BLaER1 (cell line): ENCODE data around the gene KAZN.

Experiments
- H3K27ac ChIP-seq: shearing (Covaris generic); formaldehyde crosslinking; 2 replicates; pipeline ENCODE4 v1.8.1; 2022
- H3K27me3 ChIP-seq: shearing (Covaris generic); formaldehyde crosslinking; 2 replicates; pipeline ENCODE4 v1.8.1; 2022
- H3K36me3 ChIP-seq: shearing (Covaris generic); formaldehyde crosslinking; 2 replicates; pipeline ENCODE4 v1.8.1; 2022
- H3K4me1 ChIP-seq: shearing (Covaris generic); formaldehyde crosslinking; 2 replicates; pipeline ENCODE4 v1.8.1; 2022
- H3K4me2 ChIP-seq: shearing (Covaris generic); formaldehyde crosslinking; 2 replicates; pipeline ENCODE4 v1.8.1; 2022
- H3K4me3 ChIP-seq: shearing (Covaris generic); formaldehyde crosslinking; 2 replicates; pipeline ENCODE4 v1.8.1; 2022
- H3K9ac ChIP-seq: shearing (Covaris generic); formaldehyde crosslinking; 2 replicates; pipeline ENCODE4 v1.8.1; 2022
- H3K9me3 ChIP-seq: shearing (Covaris generic); formaldehyde crosslinking; 2 replicates; pipeline ENCODE4 v1.8.1; 2022
- H4K20me1 ChIP-seq: shearing (Covaris generic); formaldehyde crosslinking; 2 replicates; pipeline ENCODE4 v1.8.1; 2022
- Cebpa-rat ChIP-seq: shearing (Covaris generic); IDR thresholded peaks from 2 replicates; pipeline ENCODE4 v1.8.1; 2022

The KAZN gene

DNA sequence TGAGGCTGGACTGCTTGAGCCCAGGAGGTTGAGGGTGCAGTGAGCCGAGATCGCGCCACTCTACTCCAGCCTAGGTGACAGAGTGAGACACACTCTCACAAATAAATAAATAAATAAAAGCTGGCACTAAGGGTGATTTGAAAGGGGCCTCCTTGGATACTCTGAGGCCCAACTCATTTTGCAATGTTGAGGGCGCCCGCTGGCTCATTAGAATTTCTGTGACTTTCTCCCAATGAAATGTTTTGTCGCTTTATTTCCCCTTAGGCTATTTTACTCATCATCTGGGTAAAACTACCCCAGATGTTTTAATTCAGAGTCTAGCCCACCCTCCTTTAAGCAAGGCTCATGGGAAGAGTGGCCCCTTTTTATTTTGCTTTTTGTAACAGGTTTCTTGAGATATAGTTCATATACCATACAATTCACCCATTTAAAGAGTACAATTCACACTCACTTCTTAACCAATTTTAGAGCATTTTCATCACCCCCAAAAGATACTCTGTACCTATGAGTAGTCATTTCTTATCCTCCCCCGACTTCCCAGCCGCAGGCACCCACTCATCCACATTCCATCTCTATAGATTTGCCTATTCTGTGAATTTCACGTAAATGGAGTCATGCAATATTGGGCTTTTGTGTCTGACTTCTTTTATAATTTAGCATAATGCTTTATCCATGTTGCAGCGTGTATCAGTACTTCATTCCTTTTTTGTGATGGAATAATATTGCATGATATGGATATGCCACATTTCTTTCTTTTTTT lies 259.1 kb downstream of the KAZN start:
- Histone ChIP-seq H4K20me1 (no peaks in the 10 kb centered on the region), H3K36me3 (no peaks in the 10 kb centered on the region), H3K4me2 (peak overlapping the region; percentile 25), H3K27ac (no peak overlapping the region), H3K9ac (no peak overlapping the region), H3K4me3 (no peak overlapping the region), H3K9me3 (no peaks in the 10 kb centered on the region), H3K27me3 (no peaks in the 10 kb centered on the region), H3K4me1 (peaks cover 13% of the 10 kb centered on the region)
- TF ChIP-seq Cebpa-rat = no peak

GRCh38 chr1:14862114-14862771 lies 263.8 kb downstream of the KAZN start:
- Histone ChIP-seq H3K9me3 (no peaks in the 10 kb centered on the region), H3K27me3 (no peaks in the 10 kb centered on the region), H3K27ac (no peak overlapping the region), H3K4me3 (no peak overlapping the region), H3K9ac (no peak overlapping the region), H3K36me3 (no peaks in the 10 kb centered on the region), H3K4me2 (no peak overlapping the region), H3K4me1 (peaks cover 8% of the 10 kb centered on the region), H4K20me1 (no peaks in the 10 kb centered on the region)
- TF ChIP-seq Cebpa-rat = no peak

GRCh38 chr1:14865106-14865505 lies 266.6 kb downstream of the KAZN start:
- Histone ChIP-seq H3K4me2 (no peak overlapping the region), H3K36me3 (no peaks in the 10 kb centered on the region), H3K27me3 (no peaks in the 10 kb centered on the region), H3K4me3 (no peak overlapping the region), H3K4me1 (peaks cover 8% of the 10 kb centered on the region), H3K9me3 (no peaks in the 10 kb centered on the region), H3K27ac (no peak overlapping the region), H3K9ac (no peak overlapping the region), H4K20me1 (no peaks in the 10 kb centered on the region; the same call in 1 of the 2 replicates)
- no peak for TF ChIP-seq Cebpa-rat

DNA sequence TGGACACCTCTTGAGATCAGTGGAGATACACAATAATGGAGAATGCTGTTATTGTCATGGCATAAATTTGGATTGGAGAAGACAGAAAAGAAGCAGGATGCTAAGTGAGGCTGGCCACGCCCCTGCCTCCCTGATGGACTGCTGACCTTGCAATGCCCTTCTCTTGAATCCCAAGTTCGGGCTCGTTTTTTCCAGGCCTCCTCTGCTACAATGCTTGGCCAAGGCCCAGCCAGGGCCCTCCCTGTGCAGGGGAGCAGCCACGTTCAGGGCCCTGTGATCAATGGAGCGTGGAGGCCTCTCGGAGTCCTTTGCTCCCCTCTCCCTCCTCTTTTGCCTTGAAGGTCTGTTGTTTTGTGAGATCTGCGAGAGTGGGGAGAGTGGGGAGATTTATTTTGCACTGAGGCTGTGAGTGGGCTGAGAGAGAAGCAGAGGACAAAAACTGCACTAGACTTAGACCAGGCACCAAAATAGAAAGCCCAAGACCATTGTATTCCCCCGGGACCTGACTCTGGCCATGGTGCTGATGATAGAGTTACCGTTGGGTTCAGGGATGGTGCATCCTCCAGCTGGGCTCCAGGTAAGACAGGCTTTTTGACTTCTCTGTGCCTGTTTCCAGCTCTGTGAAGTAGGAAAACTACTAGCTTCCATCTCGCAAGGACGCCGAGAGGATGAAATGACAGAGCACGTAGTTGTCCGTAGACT lies 268.6 kb downstream of the KAZN start:
- H3K9ac ChIP-seq = no peak overlapping the region
- TF ChIP-seq Cebpa-rat = no peak

DNA sequence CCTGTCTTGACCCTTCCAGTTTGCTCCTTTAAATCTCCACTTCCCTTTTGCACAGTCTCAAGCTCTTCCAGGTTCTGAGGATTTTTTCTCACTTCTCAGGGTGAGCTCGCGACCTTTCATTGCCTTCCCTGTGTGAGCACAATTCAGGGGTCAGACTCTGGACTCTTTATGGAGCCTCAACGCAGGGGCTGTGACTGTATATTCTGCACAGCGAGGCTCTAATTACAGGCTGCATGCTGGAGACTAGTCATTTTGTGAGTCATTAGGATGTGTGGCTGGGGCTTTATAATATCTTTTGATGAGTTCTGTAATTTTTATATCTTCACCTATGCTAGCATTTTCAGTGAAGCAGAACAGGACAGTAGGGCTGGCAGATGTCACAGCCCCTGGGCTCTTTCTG lies 270.7 kb downstream of the KAZN start:
- Histone ChIP-seq H3K36me3 (no peaks in the 10 kb centered on the region), H3K4me3 (no peak overlapping the region), H3K4me1 (peaks cover 18% of the 10 kb centered on the region), H3K9ac (no peak overlapping the region), H3K9me3 (no peaks in the 10 kb centered on the region), H3K27me3 (no peaks in the 10 kb centered on the region), H3K27ac (no peak overlapping the region), H4K20me1 (no peaks in the 10 kb centered on the region; the same call in 1 of the 2 replicates), H3K4me2 (no peak overlapping the region)
- TF ChIP-seq Cebpa-rat = no peak

More for the DNA sequence above, 268.6 kb downstream of the KAZN start:
- H3K27me3 ChIP-seq = no peaks in the 10 kb centered on the region
- H3K4me2 ChIP-seq = peak overlapping the region; percentile 56
- no peak overlapping the region for H3K27ac ChIP-seq
- H3K4me3 ChIP-seq = no peak overlapping the region
- H4K20me1 ChIP-seq = no peaks in the 10 kb centered on the region; the same call in 1 of the 2 replicates
- H3K36me3 ChIP-seq = no peaks in the 10 kb centered on the region
- no peaks in the 10 kb centered on the region for H3K9me3 ChIP-seq
- H3K4me1 ChIP-seq = peaks cover 8% of the 10 kb centered on the region

- no peak for TF ChIP-seq Cebpa-rat
- Histone ChIP-seq H3K27ac (no peak overlapping the region), H3K9me3 (no peaks in the 10 kb centered on the region), H3K36me3 (no peaks in the 10 kb centered on the region), H3K4me3 (no peak overlapping the region), H3K27me3 (no peaks in the 10 kb centered on the region), H4K20me1 (no peaks in the 10 kb centered on the region; the same call in 1 of the 2 replicates), H3K9ac (no peak overlapping the region), H3K4me2 (no peak overlapping the region), H3K4me1 (peaks cover 18% of the 10 kb centered on the region)
Measured at GRCh38 chr1:14871218-14871970, 272.9 kb downstream of the KAZN start.

GRCh38 chr1:14872762-14873161 lies 274.3 kb downstream of the KAZN start:
- no peak overlapping the region for H3K9ac ChIP-seq
- no peaks in the 10 kb centered on the region for H3K9me3 ChIP-seq
- no peaks in the 10 kb centered on the region for H3K36me3 ChIP-seq
- no peaks in the 10 kb centered on the region; the same call in 1 of the 2 replicates for H4K20me1 ChIP-seq
- H3K4me2 ChIP-seq = no peak overlapping the region
- H3K27ac ChIP-seq = no peak overlapping the region
- no peak overlapping the region for H3K4me3 ChIP-seq
- peaks cover 10% of the 10 kb centered on the region; the same call in 1 of the 2 replicates for H3K4me1 ChIP-seq
- H3K27me3 ChIP-seq = no peaks in the 10 kb centered on the region
- TF ChIP-seq Cebpa-rat = no peak

DNA sequence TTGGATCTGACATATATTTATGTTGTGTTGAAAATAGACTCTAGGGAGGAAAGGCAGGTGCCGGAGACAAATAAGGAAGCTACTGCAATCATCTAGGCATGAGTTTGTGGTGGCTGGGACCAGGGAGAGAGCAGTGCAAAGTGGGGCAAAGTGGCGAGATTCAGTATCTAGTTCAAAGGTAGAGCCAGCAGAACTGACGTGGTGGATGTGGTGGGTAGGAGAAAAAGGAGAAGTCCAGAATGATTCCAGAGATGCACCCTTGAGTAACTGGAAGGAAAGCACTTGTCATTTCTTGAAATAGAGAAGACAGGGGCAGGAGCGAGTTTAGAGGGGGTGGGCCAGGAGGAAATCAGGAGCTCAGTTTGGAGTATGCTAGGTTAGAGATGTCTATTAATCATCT lies 275.2 kb downstream of the KAZN start:
- Histone ChIP-seq H3K4me2 (peak overlapping the region; percentile 4; the same call in 1 of the 2 replicates), H3K9me3 (no peaks in the 10 kb centered on the region), H3K4me3 (no peak overlapping the region), H3K27ac (no peak overlapping the region), H3K36me3 (no peaks in the 10 kb centered on the region), H3K9ac (no peak overlapping the region), H4K20me1 (no peaks in the 10 kb centered on the region; the same call in 1 of the 2 replicates), H3K4me1 (peaks cover 10% of the 10 kb centered on the region; the same call in 1 of the 2 replicates), H3K27me3 (no peaks in the 10 kb centered on the region)
- TF ChIP-seq Cebpa-rat = no peak
